ENCODE measurements around the gene TTC39B.
A peak's percentile ranks its signal among the peaks of the same experiment; 100 is the strongest.

TTC39B gene

GRCh38 chr9:15310107-15310850 lies 3.3 kb upstream of the TTC39B start:
- Histone ChIP-seq H3K4me3 (ENCODE audit: low read depth, low read length) (no peak overlapping the region), H3K9ac (no peak overlapping the region), H3K27ac (no peak overlapping the region), H3K4me2 (ENCODE audit: low read length) (no peak overlapping the region), H3K9me3 (ENCODE audit: control insufficient read depth, low read length) (no peaks in the 10 kb centered on the region), H3K27me3 (ENCODE audit: control insufficient read depth, insufficient read depth, low read length) (no peaks in the 10 kb centered on the region), H3K79me2 (no peaks in the 10 kb centered on the region), H2AFZ (no peak overlapping the region), H3K36me3 (ENCODE audit: control insufficient read depth, insufficient read depth, low read length) (no peaks in the 10 kb centered on the region), H3K4me1 (no peaks in the 10 kb centered on the region)
- no peak for TF ChIP-seq CTCF (IDR thresholded peaks at IDR 0.05)

- no peak overlapping the region for H2AFZ ChIP-seq
- H3K9ac ChIP-seq, result no peak overlapping the region
- H3K36me3 ChIP-seq (ENCODE audit: control insufficient read depth, insufficient read depth, low read length), result no peaks in the 10 kb centered on the region
- no peak overlapping the region for H3K27ac ChIP-seq
- H3K27me3 ChIP-seq (ENCODE audit: control insufficient read depth, insufficient read depth, low read length), result no peaks in the 10 kb centered on the region
- H3K4me1 ChIP-seq, result no peaks in the 10 kb centered on the region
- H3K79me2 ChIP-seq, result no peaks in the 10 kb centered on the region
- H3K4me2 ChIP-seq (ENCODE audit: low read length), result no peak overlapping the region
- H3K4me3 ChIP-seq (ENCODE audit: low read depth, low read length), result no peak overlapping the region
- no peaks in the 10 kb centered on the region for H3K9me3 ChIP-seq (ENCODE audit: control insufficient read depth, low read length)
- TF ChIP-seq CTCF (IDR thresholded peaks at IDR 0.05), result no peak
Measured at GRCh38 chr9:15308511-15308910, 1.5 kb upstream of the TTC39B start.

- Histone ChIP-seq H3K36me3 (ENCODE audit: control insufficient read depth, insufficient read depth, low read length) (no peaks in the 10 kb centered on the region), H2AFZ (peak overlapping the region; percentile 97), H3K9ac (no peak overlapping the region), H3K27ac (peak overlapping the region; percentile 67), H3K27me3 (ENCODE audit: control insufficient read depth, insufficient read depth, low read length) (no peaks in the 10 kb centered on the region), H3K4me2 (ENCODE audit: low read length) (peak overlapping the region; percentile 72), H3K4me1 (no peaks in the 10 kb centered on the region), H3K4me3 (ENCODE audit: low read depth, low read length) (peak overlapping the region; percentile 77), H3K79me2 (no peaks in the 10 kb centered on the region), H3K9me3 (ENCODE audit: control insufficient read depth, low read length) (no peaks in the 10 kb centered on the region)
- TF ChIP-seq CTCF (IDR thresholded peaks at IDR 0.05), result no peak
Measured at GRCh38 chr9:15307523-15307841, 466 bp upstream of the TTC39B start.

- Histone ChIP-seq H3K4me3 (ENCODE audit: low read depth, low read length) (peak overlapping the region; percentile 77), H2AFZ (peak overlapping the region; percentile 97), H3K9me3 (ENCODE audit: control insufficient read depth, low read length) (no peaks in the 10 kb centered on the region), H3K36me3 (ENCODE audit: control insufficient read depth, insufficient read depth, low read length) (no peaks in the 10 kb centered on the region), H3K4me2 (ENCODE audit: low read length) (peak overlapping the region; percentile 72), H3K9ac (no peak overlapping the region), H3K27ac (peak overlapping the region; percentile 67), H3K27me3 (ENCODE audit: control insufficient read depth, insufficient read depth, low read length) (no peaks in the 10 kb centered on the region), H3K4me1 (no peaks in the 10 kb centered on the region), H3K79me2 (no peaks in the 10 kb centered on the region)
- TF ChIP-seq CTCF (IDR thresholded peaks at IDR 0.05), result no peak
Measured at GRCh38 chr9:15306068-15306756, 804 bp downstream of the TTC39B start.
